Spleen (tissue), 11 donors: ENCODE measurements around the gene HPGD. TPM values are rescaled to one million over a fixed set of nuclear protein-coding genes. Genes with fewer than 3 reads are reported as not detected.

Experiments used
- DNase-seq: peaks from one replicate; pipeline ENCODE4 v3.0.0-alpha.2; 2020
- H3K27ac ChIP-seq, 8 donors: fragments of 200-600 bp; sonication (generic) in 7 of 8; 1 replicate in 4 of 8; 2 replicates in 4 of 8; pipeline versions ENCODE4 v1.5.0 to v1.8.0; 2016 to 2021; ENCODE audit warnings: inconsistent platforms in 4 of 8, mild to moderate bottlenecking in 4 of 8, moderate library complexity in 1 of 8
- H3K27me3 ChIP-seq, 7 donors: fragments of 200-600 bp; sonication (generic) in 6 of 7; replicated peaks in 1 of 7; 1 replicate in 4 of 7; 2 replicates in 3 of 7; pipeline versions ENCODE4 v1.5.0 to v1.8.0; 2016 to 2021; ENCODE audit warnings: inconsistent platforms in 3 of 7, mild to moderate bottlenecking in 1 of 7
- H3K36me3 ChIP-seq, 6 donors: fragments of 200-600 bp; sonication (generic) in 5 of 6; 1 replicate in 4 of 6; 2 replicates in 2 of 6; pipeline versions ENCODE4 v1.5.0 to v1.8.0; 2016 to 2021; ENCODE audit warnings: inconsistent platforms in 2 of 6
- H3K4me1 ChIP-seq, 6 donors: fragments of 200-600 bp; sonication (generic) in 5 of 6; 1 replicate in 3 of 6; 2 replicates in 3 of 6; pipeline versions ENCODE4 v1.5.0 to v1.8.0; 2016 to 2021; ENCODE audit warnings: inconsistent platforms in 3 of 6
- H3K4me3 ChIP-seq, 8 donors: fragments of 200-600 bp; sonication (generic) in 7 of 8; 1 replicate in 4 of 8; 2 replicates in 4 of 8; pipeline versions ENCODE4 v1.5.0 to v1.8.0; 2016 to 2021; ENCODE audit warnings: inconsistent platforms in 4 of 8, mild to moderate bottlenecking in 4 of 8, moderate library complexity in 2 of 8
- H3K9me3 ChIP-seq, 8 donors: fragments of 200-600 bp; sonication (generic) in 7 of 8; 1 replicate in 4 of 8; 2 replicates in 4 of 8; pipeline versions ENCODE4 v1.5.0 to v1.8.0; 2016 to 2021; ENCODE audit warnings: inconsistent platforms in 4 of 8
- POLR2A ChIP-seq, 3 donors: fragments of 450-650 bp; IDR thresholded peaks; one replicate each; pipeline ENCODE4 v1.5.1; 2017; ENCODE audit warnings: antibody characterized with exemption in 3 of 3, mild to moderate bottlenecking in 1 of 3
- POLR2AphosphoS5 ChIP-seq, 3 donors: sonication (generic); formaldehyde crosslinking; IDR thresholded peaks; one replicate each; pipeline ENCODE4 v1.5.1; 2017; ENCODE audit warnings: antibody characterized with exemption in 3 of 3
- WGBS, 5 donors: extraction: QIAGEN DNeasy Blood & Tissue Kit in 3 of 5; methylation state at CpG; one replicate each; pipeline versions ENCODE4 v1.1.5 to v1.1.7; 2013 to 2018; 5-methylcytosine and 5-hydroxymethylcytosine counted together
- intact Hi-C: fragments of 100-400 bp; cut with DNase I; formaldehyde crosslinking; loops from one replicate; pipeline ENCODE4 v1.15.0; 2023; ENCODE audit warnings: low total_unique reads
- polyA plus RNA-seq, 3 donors: library from polyadenylated mRNA; stranded (reverse); fragments of 200-250 nt; gene quantifications; one replicate each; pipeline ENCODE4 v1.2.1, GENCODE V29; 2013
- total RNA-seq, 7 donors: library from RNA; depleted of rRNA in 3 of 7; stranded (reverse); fragments of >200 nt in 3 of 7; fragmentation: NEBNext Ultra II Directional in 4 of 7; extraction: Animal tissue kit (Norgen Biotek cat#: 25700) in 4 of 7; gene quantifications; one replicate each; pipeline versions ENCODE4 v1.1.0 to v1.2.1, GENCODE V29; 2016 to 2021
- TF ChIP-seq, protein P1 (sequence below), 11 experiments: fragments of 200-600 bp in 7 of 11; fragments of 450-650 bp in 4 of 11; sonication (generic) in 4 of 11; IDR thresholded peaks in 8 of 11; conservative IDR thresholded peaks in 3 of 11; 1 replicate in 7 of 11; 2 replicates in 4 of 11; pipeline versions ENCODE4 v1.4.0 to v1.8.0; 2016 to 2021; ENCODE audit warnings: antibody characterized with exemption in 11 of 11, inconsistent platforms in 4 of 11, mild to moderate bottlenecking in 1 of 11
- donor health status: healthy with polysubstance abuse.
- donor health status: DM: no; HTN: no; CAD: no; lungs with moderate emphysema.
- donor health status: DM: no; HTN: no; CAD: no.
- donor health status: Bipolar disorder and iron deficiency.
- donor health status: healthy.
- donor health status: DM: no; HTN: no; CAD: no.
- donor health status: DM: yes; HTN: yes; CAD: no.

HPGD gene
- total and polyA plus RNA-seq, 10 donors, result 2.6 to 40.5 (median 12.3) TPM

DNA sequence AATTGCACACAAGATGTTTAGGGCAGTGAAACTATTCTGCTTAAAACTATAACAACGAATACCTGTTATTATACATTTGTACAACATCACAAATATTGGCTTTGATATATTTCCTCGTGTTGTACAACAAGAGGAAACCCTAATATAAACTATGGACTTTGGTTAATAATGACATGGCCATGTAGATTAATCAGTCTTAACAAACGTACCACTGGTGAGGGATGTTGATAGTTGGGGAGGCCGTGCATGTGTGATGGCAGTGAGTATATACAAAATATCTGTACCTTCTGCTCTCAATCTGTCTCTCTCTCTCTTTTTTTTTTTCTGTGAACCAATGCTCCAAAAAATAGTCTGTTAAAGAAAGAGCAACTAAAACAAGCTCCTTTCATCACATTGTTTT lies 22.2 kb upstream of the HPGD start:
- TF ChIP-seq, protein P1, sequence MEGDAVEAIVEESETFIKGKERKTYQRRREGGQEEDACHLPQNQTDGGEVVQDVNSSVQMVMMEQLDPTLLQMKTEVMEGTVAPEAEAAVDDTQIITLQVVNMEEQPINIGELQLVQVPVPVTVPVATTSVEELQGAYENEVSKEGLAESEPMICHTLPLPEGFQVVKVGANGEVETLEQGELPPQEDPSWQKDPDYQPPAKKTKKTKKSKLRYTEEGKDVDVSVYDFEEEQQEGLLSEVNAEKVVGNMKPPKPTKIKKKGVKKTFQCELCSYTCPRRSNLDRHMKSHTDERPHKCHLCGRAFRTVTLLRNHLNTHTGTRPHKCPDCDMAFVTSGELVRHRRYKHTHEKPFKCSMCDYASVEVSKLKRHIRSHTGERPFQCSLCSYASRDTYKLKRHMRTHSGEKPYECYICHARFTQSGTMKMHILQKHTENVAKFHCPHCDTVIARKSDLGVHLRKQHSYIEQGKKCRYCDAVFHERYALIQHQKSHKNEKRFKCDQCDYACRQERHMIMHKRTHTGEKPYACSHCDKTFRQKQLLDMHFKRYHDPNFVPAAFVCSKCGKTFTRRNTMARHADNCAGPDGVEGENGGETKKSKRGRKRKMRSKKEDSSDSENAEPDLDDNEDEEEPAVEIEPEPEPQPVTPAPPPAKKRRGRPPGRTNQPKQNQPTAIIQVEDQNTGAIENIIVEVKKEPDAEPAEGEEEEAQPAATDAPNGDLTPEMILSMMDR (IDR thresholded peaks at IDR 0.05 in 8 of 11, conservative IDR thresholded peaks at IDR 0.05 in 3 of 11), result no peak
- TF ChIP-seq POLR2AphosphoS5 (IDR thresholded peaks at IDR 0.05) (no peak), POLR2A (IDR thresholded peaks at IDR 0.05) (no peak)
- H3K4me1 ChIP-seq, result no peaks in the 10 kb centered on the region
- H3K27ac ChIP-seq, result no peak overlapping the region
- WGBS, 5 donors, result 73 to 87% (median 81%) methylated on average over 4 of the region's 4 CpGs
- intact Hi-C loops, result no loop called here
- no peak for DNase-seq
- H3K27me3 ChIP-seq, result no peaks in the 10 kb centered on the region
- no peaks in the 10 kb centered on the region for H3K36me3 ChIP-seq
- no peak overlapping the region for H3K4me3 ChIP-seq
- H3K9me3 ChIP-seq, result peaks cover 0 to 5% (median 0%) of the 10 kb centered on the region in 8 donors

DNA sequence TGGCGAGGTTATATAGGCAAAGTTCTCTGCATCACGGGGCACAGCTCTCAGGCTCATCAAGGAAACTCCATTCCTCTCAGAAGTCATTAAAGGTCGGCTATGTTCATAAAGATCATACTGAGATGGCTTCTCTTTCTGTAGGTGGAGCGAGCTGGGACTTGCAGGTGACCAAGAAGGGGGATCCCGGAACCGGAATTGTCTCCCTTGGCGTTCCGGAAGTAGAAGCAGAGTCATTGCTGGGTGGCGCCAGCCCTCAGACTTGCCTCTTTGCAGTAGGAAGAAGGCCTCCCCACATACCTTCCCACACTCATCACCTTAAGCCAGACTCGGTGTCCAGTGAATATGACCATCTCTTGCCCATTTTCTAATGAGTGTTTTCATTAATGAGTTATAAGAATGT lies 17.9 kb upstream of the HPGD start:
- Histone ChIP-seq H3K4me3 (no peak overlapping the region), H3K4me1 (no peaks in the 10 kb centered on the region), H3K27me3 (no peaks in the 10 kb centered on the region), H3K9me3 (no peaks in the 10 kb centered on the region), H3K36me3 (no peaks in the 10 kb centered on the region), H3K27ac (no peak overlapping the region)
- intact Hi-C loops, result no loop called here
- DNase-seq, result no peak
- 88 to 97% (median 94%) methylated on average over 10 of the region's 10 CpGs for WGBS, 5 donors
- TF ChIP-seq, protein P1 (IDR thresholded peaks at IDR 0.05 in 8 of 11, conservative IDR thresholded peaks at IDR 0.05 in 3 of 11), result no peak
- no peak for TF ChIP-seq POLR2AphosphoS5 (IDR thresholded peaks at IDR 0.05)
- TF ChIP-seq POLR2A (IDR thresholded peaks at IDR 0.05), result no peak

DNA sequence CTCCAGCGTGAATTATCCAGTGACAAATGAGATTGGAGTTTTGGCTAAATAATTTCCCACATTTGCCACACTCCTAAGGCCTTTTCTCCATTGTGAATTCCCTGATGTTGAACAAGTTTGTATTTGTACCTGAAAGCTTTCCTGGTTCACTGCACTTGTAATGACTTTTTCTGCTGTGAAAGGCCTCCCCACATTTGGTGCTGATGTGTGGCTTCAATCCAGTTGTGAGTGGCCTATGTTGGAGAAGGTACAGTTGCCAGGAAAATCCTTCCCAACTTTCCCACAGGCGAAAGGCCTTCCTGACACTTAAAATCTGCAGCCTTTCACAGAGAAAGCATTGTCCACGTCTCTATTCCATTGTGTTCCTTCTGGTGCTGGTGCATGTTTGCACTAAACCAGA lies 17.3 kb upstream of the HPGD start:
- DNase-seq, result no peak
- H3K36me3 ChIP-seq, result no peaks in the 10 kb centered on the region
- H3K4me1 ChIP-seq, result no peaks in the 10 kb centered on the region
- H3K27ac ChIP-seq, result no peak overlapping the region
- 65 to 92% (median 82%) methylated on average over 3 of the region's 3 CpGs for WGBS, 5 donors
- intact Hi-C loops, result no loop called here
- TF ChIP-seq, protein P1 (IDR thresholded peaks at IDR 0.05 in 8 of 11, conservative IDR thresholded peaks at IDR 0.05 in 3 of 11), result no peak
- H3K27me3 ChIP-seq, result no peaks in the 10 kb centered on the region
- no peaks in the 10 kb centered on the region for H3K9me3 ChIP-seq
- H3K4me3 ChIP-seq, result no peak overlapping the region

DNA sequence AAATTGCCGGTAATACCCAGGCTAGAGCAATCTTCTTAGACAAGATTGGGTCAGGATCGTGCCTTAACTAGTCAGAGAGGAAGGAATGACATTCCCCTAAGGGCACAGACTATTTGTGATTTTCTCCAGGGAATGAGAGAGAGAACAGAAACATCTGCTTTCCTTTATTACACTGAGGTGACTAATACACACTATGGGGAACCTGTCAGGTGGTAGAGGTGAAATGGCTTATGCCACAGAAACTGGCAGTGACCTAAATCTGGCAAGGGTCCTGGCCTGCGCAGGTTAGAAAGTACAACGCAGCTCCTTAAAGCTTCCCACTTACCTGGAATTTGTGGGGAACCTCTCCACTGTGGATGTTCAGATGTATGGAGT lies 16.6 kb upstream of the HPGD start:
- H3K4me3 ChIP-seq, result no peak overlapping the region
- no peaks in the 10 kb centered on the region for H3K36me3 ChIP-seq
- intact Hi-C loops, result no loop called here
- H3K4me1 ChIP-seq, result no peaks in the 10 kb centered on the region
- TF ChIP-seq POLR2A (IDR thresholded peaks at IDR 0.05) (no peak), POLR2AphosphoS5 (IDR thresholded peaks at IDR 0.05) (no peak)
- TF ChIP-seq, protein P1 (IDR thresholded peaks at IDR 0.05 in 8 of 11, conservative IDR thresholded peaks at IDR 0.05 in 3 of 11), result no peak
- 79 to 91% (median 88%) methylated on average over 4 of the region's 4 CpGs for WGBS, 5 donors
- no peaks in the 10 kb centered on the region for H3K27me3 ChIP-seq
- DNase-seq, result no peak
- no peak overlapping the region for H3K27ac ChIP-seq
- H3K9me3 ChIP-seq, result no peaks in the 10 kb centered on the region
